Measurements from ENCODE around the gene OCSTAMP.

The OCSTAMP gene, protein sequence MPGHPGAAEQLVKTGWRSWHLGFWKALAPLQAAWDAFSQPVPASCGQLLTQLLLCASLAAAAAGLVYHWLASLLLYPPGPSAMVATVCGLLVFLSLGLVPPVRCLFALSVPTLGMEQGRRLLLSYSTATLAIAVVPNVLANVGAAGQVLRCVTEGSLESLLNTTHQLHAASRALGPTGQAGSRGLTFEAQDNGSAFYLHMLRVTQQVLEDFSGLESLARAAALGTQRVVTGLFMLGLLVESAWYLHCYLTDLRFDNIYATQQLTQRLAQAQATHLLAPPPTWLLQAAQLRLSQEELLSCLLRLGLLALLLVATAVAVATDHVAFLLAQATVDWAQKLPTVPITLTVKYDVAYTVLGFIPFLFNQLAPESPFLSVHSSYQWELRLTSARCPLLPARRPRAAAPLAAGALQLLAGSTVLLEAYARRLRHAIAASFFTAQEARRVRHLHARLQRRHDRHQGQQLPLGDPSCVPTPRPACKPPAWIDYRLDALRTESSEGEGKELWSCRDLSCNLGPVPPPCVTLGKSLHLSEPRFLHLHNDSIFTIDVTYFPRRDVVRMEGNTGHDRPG

DNA sequence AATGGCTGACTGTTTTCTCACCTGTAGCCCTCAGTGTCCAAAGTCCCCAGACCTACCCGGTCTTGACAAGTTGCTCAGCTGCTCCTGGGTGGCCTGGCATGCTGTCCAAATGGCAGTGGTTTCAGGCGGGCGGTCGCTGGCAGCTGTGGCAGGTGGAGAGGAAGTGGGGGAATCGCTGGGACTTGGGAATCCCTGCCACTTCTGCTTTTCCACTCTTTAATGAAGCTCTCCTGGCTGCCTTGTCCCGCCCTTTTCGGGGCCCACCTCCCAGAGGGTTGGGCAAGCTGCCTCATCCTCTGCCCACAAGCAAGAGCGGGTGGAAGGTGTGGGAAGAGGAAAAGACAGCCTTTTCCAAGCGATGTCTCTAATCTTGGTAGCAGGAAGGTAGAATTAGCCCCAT lies at the start of gene OCSTAMP:
OCSTAMP (minus strand) TSS at position 194 of the 400 bp plus-strand sequence; CDS start at position 100, 94 bp downstream.
- DNase-seq, result no peak

DNA sequence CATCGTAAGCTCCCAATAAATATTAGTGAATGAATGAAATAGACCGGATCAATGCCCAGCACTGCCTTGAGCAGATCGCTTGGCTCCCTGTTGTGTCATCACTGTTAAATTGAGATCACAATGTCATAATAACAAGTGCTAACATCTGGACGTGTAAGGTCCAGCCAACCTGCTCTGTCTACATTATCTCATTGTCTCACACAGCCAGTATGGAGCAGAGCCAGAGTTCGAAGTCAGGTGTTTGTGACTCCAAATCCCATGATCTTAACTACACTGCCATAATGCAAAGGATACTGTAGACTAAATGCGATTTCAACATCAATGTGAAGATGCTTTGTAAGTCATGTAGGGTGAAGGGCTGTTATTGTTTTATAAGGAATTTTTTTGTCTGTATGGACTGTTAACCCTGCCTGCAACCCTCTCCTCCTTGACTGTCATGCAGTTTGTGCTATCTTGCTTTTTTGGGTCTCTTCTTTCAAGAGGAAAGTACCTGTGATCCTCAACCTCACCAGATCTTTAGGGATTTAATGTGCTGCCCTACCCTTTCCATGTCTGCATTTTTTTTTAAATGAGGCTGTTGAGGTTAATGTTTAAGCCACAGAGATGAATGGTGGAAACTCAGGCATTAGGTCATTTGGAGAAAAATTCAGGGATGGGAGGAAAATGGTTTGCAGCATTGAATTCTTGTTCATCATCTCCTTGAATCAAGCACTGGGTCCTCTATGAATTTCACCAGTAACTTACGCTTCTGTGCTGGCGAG lies 49.0 kb upstream of the OCSTAMP start:
- no peak for DNase-seq

DNA sequence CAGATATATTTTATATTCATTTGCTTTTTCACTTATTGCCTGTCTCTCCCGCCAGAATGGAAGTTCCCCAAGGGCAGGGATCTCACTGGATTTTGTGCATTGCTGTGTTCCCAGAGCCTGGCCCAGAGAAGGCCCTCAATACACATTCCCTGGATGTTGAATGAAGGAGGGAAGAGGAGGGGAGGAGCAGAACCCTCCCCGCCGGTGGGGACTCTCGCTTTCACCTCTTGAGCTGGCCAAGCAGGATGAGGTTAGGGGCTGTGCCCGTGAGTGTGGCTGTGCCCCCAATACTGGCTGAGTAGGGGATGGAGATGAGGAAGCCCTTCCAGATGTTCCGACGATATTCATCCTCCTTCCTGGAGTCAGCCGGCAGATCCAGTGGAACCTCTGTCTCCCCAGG lies 45.5 kb upstream of the OCSTAMP start:
- no peak for DNase-seq

DNA sequence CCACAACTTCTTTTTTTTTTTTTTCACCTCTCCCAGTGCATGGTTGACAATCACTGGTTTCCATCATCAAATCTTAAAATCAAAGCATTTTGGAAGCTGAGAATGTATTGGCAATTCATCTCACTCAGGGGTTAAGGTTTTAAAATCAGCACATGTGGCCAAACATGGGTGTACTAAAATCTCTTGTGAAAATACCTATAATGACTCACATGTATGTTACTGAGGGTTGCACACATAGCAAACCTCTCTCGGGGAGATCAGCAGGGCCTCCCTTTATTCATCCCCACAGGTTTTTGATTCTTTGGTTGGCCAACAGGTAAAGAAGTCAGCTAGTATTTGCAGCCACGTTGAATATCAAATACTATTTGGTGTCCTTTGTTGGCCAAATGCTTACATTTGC lies 44.3 kb upstream of the OCSTAMP start:
- no peak for DNase-seq

DNA sequence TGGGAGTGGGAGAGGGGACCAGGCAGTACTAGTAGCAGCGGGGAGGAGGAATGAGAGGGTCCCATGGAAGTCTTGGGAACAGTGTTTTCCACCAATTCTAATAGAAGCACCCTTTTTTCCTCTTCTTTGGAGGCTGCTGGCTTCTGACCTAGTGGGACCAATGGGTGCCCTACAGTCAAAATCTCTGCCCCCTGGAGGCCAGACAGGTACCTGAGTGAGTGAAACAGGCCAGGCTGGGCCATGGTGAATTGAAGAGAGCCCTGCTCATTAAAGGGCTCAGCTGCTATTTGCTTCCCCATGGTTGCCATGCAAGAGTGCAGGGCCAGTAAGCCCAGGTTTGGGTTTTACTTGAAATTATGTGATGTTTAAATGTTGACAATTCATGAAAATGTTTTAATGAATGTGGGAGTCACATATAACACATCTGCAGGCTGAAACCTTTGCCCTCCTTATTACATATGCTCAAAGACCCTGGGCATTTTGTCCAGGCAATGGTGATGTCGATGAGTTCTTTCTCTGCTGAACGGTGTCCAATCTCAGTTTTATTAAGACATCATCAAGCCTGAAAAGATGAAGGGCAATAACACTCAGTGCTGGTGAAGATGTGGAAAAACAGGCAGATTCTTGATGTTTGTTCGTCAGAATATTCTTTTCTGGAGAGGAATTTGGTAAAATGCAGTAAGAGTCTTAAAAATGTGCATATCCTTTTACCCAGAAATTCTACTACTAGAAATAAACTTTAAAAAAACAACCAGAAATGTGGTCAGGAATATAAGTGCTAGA lies 42.3 kb upstream of the OCSTAMP start:
- no peak for DNase-seq

DNA sequence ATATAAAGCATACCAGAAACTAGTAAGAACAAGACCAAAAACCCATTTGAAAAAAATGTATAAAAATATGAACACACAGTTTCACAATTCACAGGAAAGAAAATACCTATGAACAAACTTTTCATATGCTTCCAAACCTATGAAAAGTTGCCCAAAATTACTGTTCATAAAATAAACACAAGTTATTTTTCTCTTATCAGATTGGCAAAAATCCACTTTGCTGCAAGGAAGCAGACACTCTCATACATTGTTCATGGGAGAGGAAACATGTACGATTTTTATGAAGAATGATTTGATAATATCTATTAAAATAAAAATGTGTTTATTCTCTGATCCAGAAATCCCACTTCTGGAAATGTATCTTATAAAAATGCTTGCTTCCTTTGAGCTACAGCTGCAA lies 40.0 kb upstream of the OCSTAMP start:
- no peak for DNase-seq

DNA sequence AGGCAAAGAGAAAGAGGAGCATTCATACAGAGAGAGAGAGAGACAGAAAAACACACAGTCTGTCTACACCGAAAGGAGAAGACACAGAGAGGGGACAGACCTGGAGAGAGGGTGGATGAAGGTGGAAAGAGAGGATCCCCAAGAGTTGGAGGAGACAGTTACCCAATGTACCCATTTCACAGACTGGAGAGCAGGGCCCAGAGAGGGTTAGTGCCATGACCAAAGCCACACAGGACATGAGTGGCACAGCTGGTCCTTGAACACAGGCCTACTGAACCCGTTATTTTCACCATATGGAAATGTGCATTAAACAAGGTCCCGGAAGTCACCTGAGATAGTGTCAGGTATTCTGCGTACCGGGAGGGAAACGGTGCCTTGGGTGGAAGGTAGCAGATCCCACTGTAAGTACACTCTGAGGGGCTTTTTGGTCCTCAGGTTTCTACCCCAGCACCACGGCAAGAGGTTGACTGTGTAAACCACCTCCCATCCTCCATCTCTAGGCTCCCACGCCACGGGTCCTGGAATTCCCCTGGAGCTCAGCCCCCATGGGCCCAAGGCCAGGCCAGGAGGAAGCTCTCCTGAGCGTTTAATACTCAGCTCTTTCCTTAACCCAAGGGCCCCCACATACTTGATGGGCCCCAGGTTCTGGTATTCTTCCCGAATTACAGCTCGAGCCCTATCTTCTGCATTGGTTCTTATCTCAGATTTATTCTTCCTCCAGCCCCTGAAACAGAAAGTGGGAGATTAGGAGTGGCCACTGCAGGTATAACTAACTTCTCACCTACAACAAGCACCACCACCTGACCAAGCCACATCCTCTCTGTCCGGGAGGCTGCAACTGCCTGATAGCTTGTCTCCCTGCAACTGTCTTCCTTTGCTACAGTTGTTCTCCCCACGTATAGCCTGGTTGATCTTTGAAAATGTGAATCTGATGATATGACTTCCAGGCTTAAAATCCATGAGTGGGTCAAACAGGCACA lies 38.4 kb upstream of the OCSTAMP start:
- no peak for DNase-seq

DNA sequence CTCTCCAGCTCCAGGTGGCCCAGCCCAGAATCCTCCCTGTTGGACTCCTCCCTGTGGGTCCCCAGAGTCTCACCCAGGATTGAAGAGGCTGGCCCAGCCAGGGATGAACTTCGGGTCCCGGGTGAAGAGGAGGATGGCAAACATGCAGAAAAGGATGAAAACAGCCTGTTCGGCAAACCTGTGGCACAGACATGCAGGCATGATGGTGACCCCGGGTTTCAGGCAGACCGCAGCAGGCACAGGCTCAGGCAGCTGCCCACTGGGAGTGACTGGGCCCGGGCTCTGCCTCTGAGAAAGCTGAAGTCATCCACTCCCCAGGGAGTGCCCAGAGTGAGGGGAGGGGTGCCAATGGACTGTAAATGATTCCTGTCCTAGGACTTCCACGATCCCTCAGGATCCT lies 37.5 kb upstream of the OCSTAMP start:
- DNase-seq, result no peak

DNA sequence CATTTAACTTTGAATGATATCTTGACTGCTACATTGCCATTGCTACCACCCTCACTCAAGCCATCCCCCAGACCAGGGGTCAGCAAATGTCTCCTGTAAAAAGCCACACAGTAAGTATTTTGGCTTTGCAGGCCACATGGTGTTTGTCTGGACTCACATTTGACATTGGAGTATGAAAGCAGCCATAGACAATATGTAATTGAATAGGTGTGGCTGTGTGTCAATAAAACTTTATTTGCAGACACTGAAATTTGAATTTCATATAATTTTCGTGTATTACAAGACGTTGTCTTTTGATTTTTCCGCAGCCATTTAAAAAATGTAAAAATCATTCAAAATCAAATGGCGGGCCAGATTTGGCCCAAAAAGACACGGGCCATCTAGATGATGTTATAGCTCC lies 36.3 kb upstream of the OCSTAMP start:
- DNase-seq, result no peak

DNA sequence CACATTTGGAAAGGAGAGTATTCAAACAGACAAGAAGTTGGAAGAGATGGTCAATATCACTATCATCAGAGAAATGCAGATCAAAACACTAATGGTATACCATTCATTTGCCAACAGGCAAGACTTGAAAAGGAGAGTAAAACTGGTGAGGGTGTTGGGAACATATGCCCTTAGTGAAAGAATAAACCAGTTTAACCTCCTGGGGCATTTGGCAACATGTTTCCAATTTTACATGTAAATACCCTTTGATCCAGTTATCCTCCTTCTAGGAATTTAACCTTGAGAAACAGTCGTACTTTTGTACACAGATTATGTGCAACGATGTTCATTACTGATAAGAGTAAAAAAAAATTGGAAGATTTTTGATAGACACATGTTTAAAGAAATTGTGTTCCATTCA lies 34.1 kb upstream of the OCSTAMP start:
- DNase-seq, result no peak

DNA sequence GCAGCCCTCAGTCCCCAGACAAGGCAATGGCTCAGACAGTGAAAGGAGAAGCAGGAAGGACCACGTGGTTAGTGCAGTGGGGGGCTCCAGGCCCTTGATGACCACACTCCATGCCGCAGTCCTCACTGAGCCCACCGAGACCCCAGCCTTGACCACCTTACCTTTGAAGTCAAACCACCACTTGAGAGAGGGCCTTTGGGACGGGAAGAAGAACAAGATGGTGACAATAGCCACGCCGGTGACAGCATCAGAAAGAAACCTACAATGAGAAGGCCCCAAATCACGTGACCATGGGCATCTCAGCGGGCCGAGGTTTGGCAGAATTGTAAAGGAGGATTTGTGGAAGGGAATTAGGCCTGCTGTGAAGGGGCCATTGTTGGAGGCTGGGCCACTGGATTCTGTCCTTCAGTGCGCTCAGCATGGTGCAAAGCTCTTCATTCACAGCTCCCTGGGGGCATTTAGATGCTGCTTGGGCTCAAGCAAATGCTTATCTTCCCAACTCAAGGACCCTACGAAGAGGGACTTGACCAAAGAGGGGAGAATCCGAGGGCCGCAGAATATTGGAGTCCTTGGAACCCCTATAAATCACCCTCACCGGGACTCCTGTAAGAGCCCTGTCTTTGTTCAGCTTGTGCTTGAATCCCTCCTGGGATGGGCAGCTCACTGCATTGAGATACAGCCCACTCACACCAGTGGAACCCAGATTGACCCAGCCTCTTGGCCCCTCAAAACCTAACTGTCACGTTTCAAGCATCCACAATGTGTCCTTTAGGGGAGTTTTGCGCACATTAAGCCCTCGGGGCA lies 33.2 kb upstream of the OCSTAMP start:
- no peak for DNase-seq

DNA sequence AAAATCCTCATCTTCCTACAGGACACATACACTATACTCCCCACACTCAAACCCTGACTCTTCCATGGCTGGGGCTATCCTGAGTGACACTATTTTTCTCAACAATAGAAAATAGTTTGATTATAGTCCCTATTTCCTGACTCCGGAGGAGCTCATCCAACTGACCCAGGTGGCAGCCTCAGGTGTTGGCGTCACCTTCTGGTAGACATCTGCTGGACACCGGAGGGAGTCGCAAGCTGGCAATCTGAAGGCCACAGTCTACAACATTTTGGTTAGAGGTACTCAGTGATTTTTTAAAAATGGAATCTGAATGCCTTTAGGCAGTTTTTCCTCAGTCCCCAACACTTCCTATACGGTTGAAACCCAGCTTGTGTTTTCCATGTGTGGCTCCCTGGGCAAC lies 32.2 kb upstream of the OCSTAMP start:
- DNase-seq, result no peak

DNA sequence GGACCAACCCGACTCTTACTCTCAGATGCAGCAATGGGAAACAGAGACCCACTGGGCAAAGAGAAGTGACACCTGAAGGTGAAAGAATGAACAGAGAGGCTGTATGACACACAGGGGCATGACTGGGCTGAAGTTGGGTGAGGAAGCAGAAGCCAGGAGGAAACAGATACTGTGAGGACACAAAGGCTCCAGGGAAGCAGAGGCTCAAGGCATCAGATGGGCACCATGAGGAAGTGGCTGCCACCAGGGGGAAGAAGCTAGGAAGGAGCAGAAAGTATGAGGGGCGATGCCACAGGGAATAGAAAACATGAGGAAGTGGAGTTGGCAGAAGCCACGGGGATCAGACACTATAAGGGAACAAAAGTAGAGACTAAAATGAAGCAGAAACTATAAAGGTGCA lies 30.9 kb upstream of the OCSTAMP start:
- no peak for DNase-seq

DNA sequence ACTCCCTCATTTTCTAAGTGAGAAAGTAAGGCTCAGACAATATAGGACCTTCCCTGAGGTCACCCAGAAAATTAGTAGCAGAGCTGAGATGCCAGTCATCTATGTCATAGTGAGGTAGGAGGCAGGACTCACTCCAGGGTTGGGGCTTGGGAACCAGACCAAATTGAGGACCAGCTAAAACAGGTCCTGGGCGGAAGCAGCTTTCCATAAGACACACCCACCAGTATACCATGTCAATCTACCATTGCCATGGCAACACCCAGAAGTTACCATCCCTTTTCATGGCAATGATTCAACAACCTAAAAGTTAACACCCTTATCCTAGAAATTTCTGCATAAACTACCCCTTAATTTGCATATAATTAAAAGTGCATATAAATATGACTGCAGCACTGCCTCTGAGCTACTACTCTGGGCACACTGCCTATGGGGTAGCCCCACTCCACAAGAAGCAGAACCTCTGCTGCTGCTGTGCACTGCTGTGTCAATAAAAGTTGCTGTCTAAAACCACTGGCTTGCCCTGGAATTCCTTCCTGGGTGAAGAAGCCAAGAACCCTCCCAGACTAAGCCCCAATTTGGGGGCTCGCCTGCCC lies 30.3 kb upstream of the OCSTAMP start:
- DNase-seq, result no peak

DNA sequence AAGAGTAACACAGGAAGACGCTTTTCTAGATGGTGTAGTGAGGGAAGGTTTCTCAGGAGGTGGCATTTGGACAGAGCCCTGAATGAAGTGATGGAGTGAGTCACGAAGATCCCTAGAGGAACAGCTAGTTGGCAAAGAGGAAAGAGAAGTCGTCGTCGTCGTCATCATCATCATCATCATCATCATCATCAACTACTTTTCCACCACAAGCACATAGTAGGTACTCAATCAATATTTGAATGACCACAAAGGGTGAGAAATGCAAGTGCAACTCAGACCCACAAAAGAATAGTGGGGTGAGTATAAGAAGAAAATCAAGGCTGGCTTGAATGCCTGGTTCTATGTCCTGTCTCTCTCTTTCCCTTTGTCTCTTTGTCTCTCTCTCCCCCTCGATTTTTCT lies 28.3 kb upstream of the OCSTAMP start:
- DNase-seq, result no peak

DNA sequence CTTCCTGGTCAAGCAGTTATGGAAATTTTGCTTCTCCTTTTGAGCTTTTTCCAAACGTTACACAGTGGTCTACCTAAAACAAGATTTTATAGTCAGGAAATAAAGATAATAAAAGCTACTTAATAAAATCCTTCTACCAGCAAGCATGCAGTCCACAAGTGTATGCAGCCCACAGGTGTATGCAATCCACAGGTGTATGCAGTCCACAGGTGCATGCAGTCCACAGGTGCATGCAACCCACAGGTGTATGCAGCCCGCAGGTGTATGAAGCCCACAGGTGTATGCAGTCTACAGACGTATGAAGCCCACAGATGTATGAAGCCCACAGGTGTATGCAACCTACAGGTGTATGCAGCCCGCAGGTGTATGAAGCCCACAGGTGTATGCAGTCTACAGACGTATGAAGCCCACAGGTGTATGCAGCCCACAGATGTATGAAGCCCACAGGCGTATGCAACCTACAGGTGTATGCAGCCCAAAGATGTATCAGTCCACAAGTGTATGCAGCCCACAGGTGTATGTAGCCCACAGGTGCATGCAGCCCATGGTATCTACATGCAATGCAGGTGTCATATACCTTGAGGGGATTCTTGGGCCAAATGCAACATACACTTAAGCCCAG lies 26.4 kb upstream of the OCSTAMP start:
- no peak for DNase-seq

DNA sequence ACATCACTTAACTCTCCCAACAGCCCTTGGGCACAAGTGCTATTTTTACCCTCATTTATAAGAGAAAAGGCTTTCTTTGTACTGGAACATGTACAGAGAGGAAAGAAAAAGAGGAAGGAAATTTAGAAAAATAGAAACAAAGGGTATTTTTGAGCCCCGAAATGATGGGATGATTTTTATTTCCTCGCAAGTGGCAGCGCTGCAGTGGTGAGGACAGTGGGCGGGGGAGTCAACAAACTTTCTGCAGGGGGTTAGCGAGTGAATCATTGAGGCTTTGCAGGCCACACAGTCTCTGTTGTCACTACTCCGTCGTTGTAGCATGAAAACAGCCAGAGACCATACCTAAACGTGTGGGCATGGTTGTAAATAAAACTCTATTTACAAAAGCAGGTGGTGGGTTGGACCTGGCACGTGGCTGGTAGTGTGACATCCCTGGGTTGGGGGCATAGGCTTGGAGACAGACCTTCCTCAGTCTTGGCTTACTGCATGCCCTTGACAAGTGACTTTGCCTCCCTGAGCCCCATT lies 25.5 kb upstream of the OCSTAMP start:
- no peak for DNase-seq

DNA sequence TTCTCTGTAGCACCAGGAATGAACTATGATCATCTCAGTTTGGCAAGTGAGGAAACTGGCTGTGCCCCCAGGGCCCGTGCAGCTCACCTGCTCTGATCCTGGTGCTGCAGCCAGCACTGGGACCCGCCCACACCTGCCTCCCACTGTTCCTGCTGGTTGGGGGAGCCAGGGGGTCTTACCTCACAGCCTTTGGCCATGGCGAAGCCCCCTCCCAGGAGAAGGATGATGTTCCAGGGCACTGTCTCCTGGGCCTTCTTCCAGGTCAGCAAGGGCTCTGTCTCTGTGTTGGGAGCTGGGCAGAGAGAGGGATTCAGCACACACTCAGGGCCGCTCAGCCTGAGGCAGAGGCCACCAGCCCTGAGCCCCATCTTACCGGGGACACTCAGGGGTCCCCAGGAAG lies 24.9 kb upstream of the OCSTAMP start:
- no peak for DNase-seq

DNA sequence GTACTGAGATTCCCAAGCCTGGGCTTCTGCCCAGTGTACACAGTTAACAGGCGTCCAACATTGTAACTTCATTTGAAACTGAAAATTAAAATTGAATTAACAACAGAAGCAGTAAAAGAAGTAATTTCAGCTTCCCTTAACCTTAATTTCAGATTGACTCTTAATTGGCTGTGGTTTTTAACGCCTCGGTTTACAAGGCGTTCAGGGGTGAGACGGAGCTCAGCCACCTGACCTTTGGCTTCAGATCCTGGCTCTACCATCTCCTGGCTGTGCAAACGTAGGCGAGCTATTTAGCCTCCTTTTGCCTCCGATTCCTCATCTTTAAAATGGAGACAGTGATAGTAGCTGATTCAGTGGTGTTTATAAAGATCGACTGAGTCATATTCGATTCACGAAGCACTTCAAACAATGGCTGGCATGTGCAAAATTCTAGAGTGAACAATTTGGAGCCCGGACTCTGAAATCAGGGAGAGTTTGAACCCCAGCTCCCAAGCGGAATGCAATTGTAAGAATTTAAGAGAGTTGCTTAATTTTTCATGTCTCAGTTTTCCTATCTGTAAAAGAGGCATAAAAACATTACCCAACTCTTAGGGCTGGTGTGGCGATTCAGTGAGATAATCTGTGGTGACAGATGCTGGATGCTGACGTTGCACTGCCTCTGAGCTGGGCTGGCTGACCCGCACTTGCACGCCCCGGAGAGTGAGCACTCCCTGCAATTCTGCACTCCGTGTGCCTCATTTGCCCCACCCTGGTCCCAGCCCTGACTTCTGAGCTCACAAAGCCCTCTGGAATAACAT lies 23.5 kb upstream of the OCSTAMP start:
- DNase-seq, result no peak

All from NCI-H226 (cell line).